OCI-LY7 (cell line): ENCODE measurements around the gene POGZ. TPM values are rescaled to one million over a fixed set of nuclear protein-coding genes. Genes with fewer than 3 reads are reported as not detected.

Source experiments
- BruUV-seq: library from RNA; stranded (reverse); fragments of 400-500 nt; replicated peaks from 2 replicates; lab custom pipeline; 2021; lab: Mats Ljungman, UMichigan
- CTCF ChIA-PET: fragments of 300-600 bp; sonication (Branson Sonifier 250); formaldehyde crosslinking; loops from one replicate; lab custom pipeline; 2022; ENCODE audit warnings: antibody characterized with exemption; ENCODE audit not compliant: unreplicated experiment; lab: Charles Lee
- POLR2A ChIA-PET: fragments of 300-600 bp; sonication (Branson Sonifier 250); formaldehyde crosslinking; loops from one replicate; lab custom pipeline; 2022; ENCODE audit warnings: antibody characterized with exemption; lab: Charles Lee
- DNase-seq: peaks from one replicate; pipeline ENCODE4 v3.0.0-alpha.2; 2015; ENCODE audit warnings: low spot score
- H2AFZ ChIP-seq: fragments of 200-600 bp; sonication (generic), shearing (Covaris generic); 2 replicates; pipeline ENCODE4 v1.6.1; 2014; ENCODE audit warnings: mild to moderate bottlenecking, antibody characterized with exemption, low read length, moderate library complexity
- H3K27ac ChIP-seq: fragments of 200-600 bp; sonication (generic); 2 replicates; pipeline ENCODE4 v1.5.1; 2014; ENCODE audit warnings: mixed run types, low read depth, mild to moderate bottlenecking, moderate library complexity, low read length, inconsistent platforms; ENCODE audit not compliant: poor library complexity, severe bottlenecking
- H3K36me3 ChIP-seq: fragments of 200-600 bp; sonication (generic); 2 replicates; pipeline ENCODE4 v1.6.1; 2014; ENCODE audit warnings: mild to moderate bottlenecking, antibody characterized with exemption, low read length, moderate library complexity, mixed read lengths; ENCODE audit not compliant: insufficient read depth
- H3K4me1 ChIP-seq: fragments of 200-600 bp; sonication (generic); 2 replicates; pipeline ENCODE4 v1.5.1; 2014; ENCODE audit warnings: mild to moderate bottlenecking, low read length; ENCODE audit not compliant: insufficient read depth, poor library complexity, severe bottlenecking
- H3K4me2 ChIP-seq: fragments of 200-600 bp; sonication (generic); 2 replicates; pipeline ENCODE4 v1.6.1; 2014; ENCODE audit warnings: mild to moderate bottlenecking, low read length
- H3K4me3 ChIP-seq: fragments of 200-600 bp; sonication (generic); 2 replicates; pipeline ENCODE4 v1.5.1; 2014; ENCODE audit warnings: mild to moderate bottlenecking, low read depth, low read length; ENCODE audit not compliant: poor library complexity, severe bottlenecking
- H3K79me2 ChIP-seq: fragments of 200-600 bp; sonication (generic); 2 replicates; pipeline ENCODE4 v1.6.1; 2016; ENCODE audit warnings: low read depth, mild to moderate bottlenecking, low read length, moderate library complexity, mixed read lengths; ENCODE audit not compliant: insufficient read depth
- H3K9me2 ChIP-seq: fragments of 200-600 bp; sonication (generic); 2 replicates; pipeline ENCODE4 v1.6.1; 2016; ENCODE audit warnings: mild to moderate bottlenecking, low read length, mixed read lengths; ENCODE audit not compliant: insufficient read depth
- H3K9me3 ChIP-seq: fragments of 200-600 bp; sonication (generic); 2 replicates; pipeline ENCODE4 v1.6.1; 2014; ENCODE audit warnings: mild to moderate bottlenecking, mixed run types, low read length, mixed read lengths
- H4K20me1 ChIP-seq: fragments of 200-600 bp; sonication (generic); 2 replicates; pipeline ENCODE4 v1.6.1; 2014; ENCODE audit warnings: mild to moderate bottlenecking, antibody characterized with exemption, low read length, moderate library complexity, mixed read lengths; ENCODE audit not compliant: insufficient read depth
- EZH2phosphoT487 ChIP-seq: fragments of 200-600 bp; sonication (generic); IDR thresholded peaks from 2 replicates; pipeline ENCODE4 v1.6.1; 2018; ENCODE audit warnings: low read depth, borderline replicate concordance, mild to moderate bottlenecking, mixed run types, antibody characterized with exemption, low read length, moderate library complexity, mixed read lengths
- intact Hi-C: fragments of 100-400 bp; cut with micrococcal nuclease; formaldehyde crosslinking; loops from one replicate; pipeline ENCODE4 v1.10.0; 2022; ENCODE audit not compliant: unreplicated experiment
- total RNA-seq, 2 experiments: library from RNA; depleted of rRNA in 1 of 2; stranded (reverse); fragments of >200 nt in 1 of 2; shearing (Covaris generic) in 1 of 2; gene quantifications; 2 replicates each; pipeline ENCODE4 v1.2.3, GENCODE V29; 2014 to 2022
- TF ChIP-seq, protein P1 (sequence below): fragments of 200-600 bp; sonication (generic); conservative IDR thresholded peaks from 2 replicates; pipeline ENCODE4 v1.5.1; 2014; ENCODE audit warnings: mild to moderate bottlenecking, antibody characterized with exemption, low read length, moderate library complexity, mixed read lengths

The POGZ gene
- total RNA-seq, 2 experiments from 2014 or later: 47.7 to 118 TPM

DNA sequence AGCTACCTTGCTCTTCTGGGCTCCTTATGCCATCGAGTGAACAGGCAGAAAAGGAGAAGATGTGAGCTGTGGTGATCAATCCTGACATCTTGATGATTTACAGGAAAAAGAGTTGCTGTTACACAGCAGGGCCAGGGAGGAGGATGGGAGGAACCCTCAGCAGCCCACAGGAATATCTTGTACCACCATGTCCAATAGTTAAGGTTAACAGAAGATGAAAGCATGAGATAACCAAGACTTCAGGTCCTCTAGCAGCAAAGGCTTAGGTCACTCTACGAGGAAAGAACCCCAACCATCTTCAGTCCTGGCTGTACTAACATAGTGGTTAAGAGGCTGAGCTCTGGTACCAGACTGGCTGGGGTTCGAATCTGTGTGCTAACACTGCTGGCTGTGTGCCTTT, 74.7 kb downstream of the POGZ start:
- Histone ChIP-seq H3K79me2 (no peaks in the 10 kb centered on the region), H3K36me3 (no peaks in the 10 kb centered on the region), H3K4me3 (no peak overlapping the region), H4K20me1 (no peaks in the 10 kb centered on the region), H2AFZ (no peak overlapping the region), H3K27ac (no peak overlapping the region), H3K9me2 (no peaks in the 10 kb centered on the region), H3K4me2 (no peak overlapping the region), H3K9me3 (no peaks in the 10 kb centered on the region), H3K4me1 (no peaks in the 10 kb centered on the region)
- DNase-seq: no peak
- POLR2A ChIA-PET: interaction anchor here (0.5 to 1.0 kb wide), 3 partner anchors 13 to 932 kb away, joined by 3 to 9 read pairs (median 3); no protein-coding TSS in a partner anchor
- BruUV-seq: no TSS peak
- intact Hi-C loops: no loop called here
- TF ChIP-seq, protein P1, sequence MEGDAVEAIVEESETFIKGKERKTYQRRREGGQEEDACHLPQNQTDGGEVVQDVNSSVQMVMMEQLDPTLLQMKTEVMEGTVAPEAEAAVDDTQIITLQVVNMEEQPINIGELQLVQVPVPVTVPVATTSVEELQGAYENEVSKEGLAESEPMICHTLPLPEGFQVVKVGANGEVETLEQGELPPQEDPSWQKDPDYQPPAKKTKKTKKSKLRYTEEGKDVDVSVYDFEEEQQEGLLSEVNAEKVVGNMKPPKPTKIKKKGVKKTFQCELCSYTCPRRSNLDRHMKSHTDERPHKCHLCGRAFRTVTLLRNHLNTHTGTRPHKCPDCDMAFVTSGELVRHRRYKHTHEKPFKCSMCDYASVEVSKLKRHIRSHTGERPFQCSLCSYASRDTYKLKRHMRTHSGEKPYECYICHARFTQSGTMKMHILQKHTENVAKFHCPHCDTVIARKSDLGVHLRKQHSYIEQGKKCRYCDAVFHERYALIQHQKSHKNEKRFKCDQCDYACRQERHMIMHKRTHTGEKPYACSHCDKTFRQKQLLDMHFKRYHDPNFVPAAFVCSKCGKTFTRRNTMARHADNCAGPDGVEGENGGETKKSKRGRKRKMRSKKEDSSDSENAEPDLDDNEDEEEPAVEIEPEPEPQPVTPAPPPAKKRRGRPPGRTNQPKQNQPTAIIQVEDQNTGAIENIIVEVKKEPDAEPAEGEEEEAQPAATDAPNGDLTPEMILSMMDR: no peak
- no peak for TF ChIP-seq EZH2phosphoT487
- CTCF ChIA-PET: no interaction called here

DNA sequence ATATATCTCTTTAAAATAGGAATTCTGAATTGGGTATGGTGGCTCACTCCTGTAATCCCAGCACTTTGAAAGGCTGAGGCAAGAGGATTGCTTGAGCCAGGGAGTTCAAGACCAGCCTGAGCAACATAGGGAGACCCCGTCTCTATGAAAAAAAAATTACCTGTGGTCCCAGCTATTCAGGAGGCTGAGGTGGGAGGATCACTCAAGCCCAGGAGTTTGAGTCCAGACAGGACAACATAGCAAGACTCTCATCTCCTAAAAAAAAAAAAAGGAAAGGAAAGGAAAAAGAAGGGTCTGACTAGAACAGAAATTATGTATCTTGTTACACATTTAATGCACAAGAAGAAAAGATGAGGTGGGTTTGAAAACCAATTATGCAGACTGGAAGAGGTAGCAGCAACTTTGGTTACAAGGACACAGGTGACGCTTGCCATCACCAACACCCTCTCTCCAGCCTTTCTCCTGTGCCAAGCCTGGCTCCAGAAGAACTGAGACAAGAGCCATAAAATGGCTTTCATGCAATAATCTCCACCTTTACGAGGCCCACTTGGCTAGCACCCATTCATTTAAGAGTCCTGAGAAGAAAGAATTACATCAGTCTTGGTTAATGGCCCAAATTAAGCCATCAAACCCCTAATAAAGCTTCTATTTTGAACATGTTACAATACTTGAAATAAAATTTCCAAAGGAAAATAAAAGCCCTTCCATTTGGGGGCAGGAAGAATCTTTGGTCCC, 82.0 kb downstream of the POGZ start:
- Histone ChIP-seq H3K4me1 (no peaks in the 10 kb centered on the region), H3K36me3 (no peaks in the 10 kb centered on the region), H3K4me2 (no peak overlapping the region), H3K9me3 (no peaks in the 10 kb centered on the region), H2AFZ (no peak overlapping the region), H3K27ac (no peak overlapping the region), H4K20me1 (no peaks in the 10 kb centered on the region), H3K4me3 (no peak overlapping the region), H3K9me2 (no peaks in the 10 kb centered on the region), H3K79me2 (no peaks in the 10 kb centered on the region)
- TF ChIP-seq, protein P1: no peak
- no peak for TF ChIP-seq EZH2phosphoT487
- no peak for DNase-seq
- intact Hi-C loops: no loop called here
- POLR2A ChIA-PET: no interaction called here
- CTCF ChIA-PET: interaction anchor here (0.7 kb wide), 1 partner anchor 50 kb away, joined by 4 read pairs; no protein-coding TSS in a partner anchor
- no TSS peak for BruUV-seq

DNA sequence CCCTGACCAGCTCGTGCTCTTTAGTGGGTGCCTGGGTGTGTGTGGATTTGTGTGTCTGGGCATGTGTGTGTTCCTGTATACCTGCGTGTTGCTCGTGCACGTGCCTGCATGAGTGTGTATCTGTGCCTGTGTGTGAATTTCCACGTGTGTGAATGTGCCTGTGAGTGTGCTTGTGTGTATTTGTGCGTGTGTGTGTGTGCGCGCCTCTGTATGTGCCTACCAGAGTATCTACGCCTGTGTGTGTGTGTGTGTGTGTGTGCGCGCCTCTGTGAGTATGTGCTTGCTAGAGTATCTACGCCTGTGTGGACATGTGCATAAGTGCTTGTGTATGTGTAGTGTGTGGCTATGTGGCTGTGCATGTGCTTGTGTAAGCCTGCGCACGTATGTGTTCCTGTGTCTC, 86.1 kb downstream of the POGZ start:
- no peaks in the 10 kb centered on the region for H3K9me3 ChIP-seq
- no peaks in the 10 kb centered on the region for H3K36me3 ChIP-seq
- CTCF ChIA-PET: no interaction called here
- no peak for DNase-seq
- TF ChIP-seq, protein P1: no peak
- TF ChIP-seq EZH2phosphoT487: no peak
- H3K27ac ChIP-seq: no peak overlapping the region
- H3K79me2 ChIP-seq: no peaks in the 10 kb centered on the region
- no peak overlapping the region for H3K4me2 ChIP-seq
- intact Hi-C loops: no loop called here
- H4K20me1 ChIP-seq: no peaks in the 10 kb centered on the region
- no peak overlapping the region for H3K4me3 ChIP-seq
- peaks cover 6% of the 10 kb centered on the region for H3K4me1 ChIP-seq
- POLR2A ChIA-PET: interaction anchor here (0.7 kb wide), 1 partner anchor 9 kb away, joined by 3 read pairs; no protein-coding TSS in a partner anchor
- BruUV-seq: no TSS peak
- H2AFZ ChIP-seq: no peak overlapping the region
- H3K9me2 ChIP-seq: no peaks in the 10 kb centered on the region
